H9 (cell line): Measurements from ENCODE around the gene PLEKHM3. TPM values are rescaled to one million over a fixed set of nuclear protein-coding genes. Genes with fewer than 3 reads are reported as not detected.

Experiments used
- DNase-seq: peaks from one replicate; pipeline ENCODE4 v3.0.0-alpha.2; 2017
- H2AFZ ChIP-seq: one replicate; pipeline ENCODE4 v1.6.1; 2013; ENCODE audit warnings: mild to moderate bottlenecking, low read length, control low read depth, moderate library complexity
- H2AK5ac ChIP-seq: 2 replicates; pipeline ENCODE4 v1.6.1; 2013; ENCODE audit warnings: low read length, control low read depth, mixed read lengths; ENCODE audit not compliant: insufficient read length
- H2BK120ac ChIP-seq: one replicate; pipeline ENCODE4 v1.6.1; 2013; ENCODE audit warnings: low read depth, mild to moderate bottlenecking, low read length, control low read depth, inconsistent platforms; ENCODE audit not compliant: poor library complexity, severe bottlenecking
- H2BK12ac ChIP-seq: 2 replicates; pipeline ENCODE4 v1.6.1; 2013; ENCODE audit warnings: low read length, control low read depth, mixed read lengths, low read depth; ENCODE audit not compliant: insufficient read length
- H2BK15ac ChIP-seq: 2 replicates; pipeline ENCODE4 v1.6.1; 2013; ENCODE audit warnings: low read depth, low read length, control low read depth
- H2BK20ac ChIP-seq: one replicate; pipeline ENCODE4 v1.6.1; 2013; ENCODE audit warnings: low read depth, mild to moderate bottlenecking, low read length, control low read depth, inconsistent platforms; ENCODE audit not compliant: poor library complexity, severe bottlenecking
- H2BK5ac ChIP-seq: 2 replicates; pipeline ENCODE4 v1.6.1; 2013; ENCODE audit warnings: low read length, control low read depth, mixed read lengths; ENCODE audit not compliant: insufficient read length
- H3K14ac ChIP-seq: 2 replicates; pipeline ENCODE4 v1.6.1; 2013; ENCODE audit warnings: low read length, control low read depth; ENCODE audit not compliant: insufficient read depth
- H3K18ac ChIP-seq: 2 replicates; pipeline ENCODE4 v1.6.1; 2013; ENCODE audit warnings: low read depth, mild to moderate bottlenecking, mixed read lengths, low read length, control low read depth; ENCODE audit not compliant: insufficient read length
- H3K23ac ChIP-seq: 2 replicates; pipeline ENCODE4 v1.6.1; 2013; ENCODE audit warnings: low read length, control low read depth, mixed read lengths, low read depth; ENCODE audit not compliant: insufficient read length
- H3K23me2 ChIP-seq: 2 replicates; pipeline ENCODE4 v1.6.1; 2013; ENCODE audit warnings: low read depth, mild to moderate bottlenecking, mixed read lengths, low read length, control low read depth; ENCODE audit not compliant: insufficient read length, poor library complexity, severe bottlenecking
- H3K27ac ChIP-seq: 2 replicates; pipeline ENCODE4 v1.5.1; 2013; ENCODE audit warnings: low read length, control low read depth, mixed read lengths, low read depth; ENCODE audit not compliant: insufficient read length
- H3K27me3 ChIP-seq: 2 replicates; pipeline ENCODE4 v1.6.1; 2013; ENCODE audit warnings: low read length, control low read depth, inconsistent platforms; ENCODE audit not compliant: insufficient read depth
- H3K4ac ChIP-seq: 2 replicates; pipeline ENCODE4 v1.6.1; 2013; ENCODE audit warnings: low read depth, mild to moderate bottlenecking, control low read depth, inconsistent platforms, low read length, moderate library complexity
- H3K4me1 ChIP-seq: 2 replicates; pipeline ENCODE4 v1.6.1; 2013; ENCODE audit warnings: low read length, control low read depth, inconsistent platforms; ENCODE audit not compliant: insufficient read depth
- H3K4me2 ChIP-seq: 2 replicates; pipeline ENCODE4 v1.6.1; 2013; ENCODE audit warnings: low read length, control low read depth, mixed read lengths; ENCODE audit not compliant: insufficient read length, insufficient read depth
- H3K56ac ChIP-seq: 2 replicates; pipeline ENCODE4 v1.6.1; 2013; ENCODE audit warnings: low read depth, mild to moderate bottlenecking, mixed read lengths, low read length, control low read depth; ENCODE audit not compliant: insufficient read length
- H3K79me1 ChIP-seq: 2 replicates; pipeline ENCODE4 v1.6.1; 2013; ENCODE audit warnings: low read depth, mild to moderate bottlenecking, moderate library complexity, low read length, control low read depth, inconsistent platforms; ENCODE audit not compliant: insufficient read depth, poor library complexity, severe bottlenecking
- H3K79me2 ChIP-seq: 2 replicates; pipeline ENCODE4 v1.6.1; 2013; ENCODE audit warnings: low read length, control low read depth, inconsistent platforms; ENCODE audit not compliant: insufficient read depth
- H3K9ac ChIP-seq: 2 replicates; pipeline ENCODE4 v1.6.1; 2013; ENCODE audit warnings: low read length, control low read depth, mixed read lengths; ENCODE audit not compliant: insufficient read length; ENCODE audit errors: extremely low read depth
- H3K9me3 ChIP-seq: one replicate; pipeline ENCODE4 v1.6.1; 2013; ENCODE audit warnings: low read depth, low read length, inconsistent platforms; ENCODE audit not compliant: control insufficient read depth
- H3T11ph ChIP-seq: one replicate; pipeline ENCODE4 v1.6.1; 2013; ENCODE audit warnings: mild to moderate bottlenecking, low read length, control low read depth, inconsistent platforms
- H4K20me1 ChIP-seq: one replicate; pipeline ENCODE4 v1.6.1; 2013; ENCODE audit not compliant: control insufficient read depth, insufficient read length, insufficient read depth
- H4K5ac ChIP-seq: 2 replicates; pipeline ENCODE4 v1.6.1; 2013; ENCODE audit warnings: low read depth, mild to moderate bottlenecking, mixed read lengths, low read length, control low read depth; ENCODE audit not compliant: insufficient read length
- H4K8ac ChIP-seq: replicated peaks from 2 replicates; pipeline ENCODE4 v1.6.1; 2013; ENCODE audit warnings: low read length, control low read depth, mixed read lengths, low read depth; ENCODE audit not compliant: insufficient read length
- H4K91ac ChIP-seq: 2 replicates; pipeline ENCODE4 v1.6.1; 2013; ENCODE audit warnings: low read depth, mild to moderate bottlenecking, moderate library complexity, mixed read lengths, low read length, control low read depth; ENCODE audit not compliant: insufficient read length
- H3K27ac Mint-ChIP-seq, 3 experiments: 2 replicates in 2 of 3; 3 replicates in 1 of 3; pipeline ENCODE4 v1.8.0; 2020 to 2021; ENCODE audit warnings: mixed read lengths in 3 of 3, mild to moderate bottlenecking in 1 of 3, moderate library complexity in 1 of 3
- H3K27me3 Mint-ChIP-seq: 2 replicates; pipeline ENCODE4 v1.8.0; 2021; ENCODE audit warnings: low read depth, mild to moderate bottlenecking, moderate library complexity, mixed read lengths
- H3K36me3 Mint-ChIP-seq, 3 experiments: 2 replicates in 2 of 3; 3 replicates in 1 of 3; pipeline ENCODE4 v1.8.0; 2020 to 2021; ENCODE audit warnings: low read depth in 3 of 3, mixed read lengths in 3 of 3; ENCODE audit not compliant: insufficient read depth in 1 of 3
- H3K4me1 Mint-ChIP-seq, 2 experiments: 2 replicates each; pipeline ENCODE4 v1.8.0; 2020; ENCODE audit warnings: mixed read lengths in 2 of 2
- H3K4me3 Mint-ChIP-seq, 2 experiments: 2 replicates in 1 of 2; 3 replicates in 1 of 2; pipeline ENCODE4 v1.8.0; 2020 to 2021; ENCODE audit warnings: mild to moderate bottlenecking in 2 of 2, mixed read lengths in 2 of 2, moderate library complexity in 1 of 2
- H3K9me3 Mint-ChIP-seq, 2 experiments: 2 replicates in 1 of 2; 3 replicates in 1 of 2; pipeline ENCODE4 v1.8.0; 2020; ENCODE audit warnings: mild to moderate bottlenecking in 2 of 2, mixed read lengths in 2 of 2, moderate library complexity in 1 of 2
- CTCF ChIP-seq: fragments of 200-600 bp; sonication (generic); conservative IDR thresholded peaks from 3 replicates; pipeline ENCODE4 v1.8.0; 2021; ENCODE audit warnings: antibody characterized with exemption, mild to moderate bottlenecking
- WGBS: extraction: QIAGEN DNeasy Blood & Tissue Kit; methylation state at CpG from one replicate; pipeline ENCODE4 v1.1.7; 2013; ENCODE audit warnings: missing lambda C conversion rate, low lambda C conversion rate, mixed read lengths; ENCODE audit not compliant: insufficient read length; ENCODE audit errors: extremely low coverage; 5-methylcytosine and 5-hydroxymethylcytosine counted together
- total RNA-seq: library from RNA; stranded (reverse); gene quantifications from 2 replicates; pipeline ENCODE4 v1.2.1, GENCODE V29; 2021

The PLEKHM3 gene
- total RNA-seq, 1 experiment from 2014 or later, result 7.5 TPM

- Histone ChIP-seq H3T11ph (no peak overlapping the region), H4K5ac (no peak overlapping the region), H4K8ac (no peak overlapping the region), H3K79me2 (no peaks in the 10 kb centered on the region), H3K9me3 (no peaks in the 10 kb centered on the region), H2BK12ac (no peak overlapping the region), H3K27ac (no peak overlapping the region), H3K23me2 (no peaks in the 10 kb centered on the region), H2BK15ac (no peak overlapping the region), H4K20me1 (no peaks in the 10 kb centered on the region), H3K56ac (no peak overlapping the region), H3K4ac (no peak overlapping the region), H2AK5ac (no peak overlapping the region), H3K4me2 (no peak overlapping the region), H3K27me3 (no peaks in the 10 kb centered on the region), H3K9ac (no peak overlapping the region), H4K91ac (no peak overlapping the region), H3K18ac (no peak overlapping the region), H3K4me1 (no peaks in the 10 kb centered on the region), H2BK20ac (no peak overlapping the region), H3K14ac (no peak overlapping the region), H3K79me1 (no peaks in the 10 kb centered on the region), H2AFZ (no peak overlapping the region), H2BK5ac (no peak overlapping the region), H3K23ac (no peak overlapping the region), H2BK120ac (no peak overlapping the region)
- Mint-ChIP-seq H3K27me3 (no peaks in the 10 kb centered on the region), H3K9me3 (no peaks in the 10 kb centered on the region), H3K4me1 (peaks cover 6 to 7% of the 10 kb centered on the region in 2 experiments; a peak in 3 of 4 replicates), H3K4me3 (no peak overlapping the region), H3K27ac (peak overlapping the region in 2 of 3 experiments; percentile 47 to 53; a peak in 3 of 7 replicates), H3K36me3 (no peaks in the 10 kb centered on the region)
- TF ChIP-seq CTCF, result no peak
- WGBS, result no CpG with 5 or more reads among the region's 17 CpGs
- DNase-seq, result no peak
These were observed 200.0 kb downstream of the PLEKHM3 start for GRCh38 chr2:207825045-207825954.
